Suprapubic skin (tissue), 4 donors: ENCODE measurements around the gene MTCH1. TPM values are rescaled to one million over a fixed set of nuclear protein-coding genes. Genes with fewer than 3 reads are reported as not detected.

Experiments used
- DNase-seq, 2 donors: peaks; one replicate each; pipeline ENCODE4 v3.0.0-alpha.2; 2019; ENCODE audit warnings: low spot score in 2 of 2
- H3K27ac ChIP-seq: fragments of 200-600 bp; sonication (generic); one replicate; pipeline ENCODE4 v1.5.1; 2019
- H3K27me3 ChIP-seq: fragments of 200-600 bp; sonication (generic); one replicate; pipeline ENCODE4 v1.5.1; 2019
- H3K36me3 ChIP-seq: fragments of 200-600 bp; sonication (generic); one replicate; pipeline ENCODE4 v1.5.1; 2019
- H3K4me1 ChIP-seq: fragments of 200-600 bp; sonication (generic); one replicate; pipeline ENCODE4 v1.5.1; 2019
- H3K4me3 ChIP-seq: fragments of 200-600 bp; sonication (generic); one replicate; pipeline ENCODE4 v1.5.1; 2019; ENCODE audit warnings: mild to moderate bottlenecking
- H3K9me3 ChIP-seq: fragments of 200-600 bp; sonication (generic); one replicate; pipeline ENCODE4 v1.5.1; 2019
- CTCF ChIP-seq, 2 donors: fragments of 200-600 bp in 1 of 2; fragments of 450-650 bp in 1 of 2; sonication (generic) in 1 of 2; IDR thresholded peaks; one replicate each; pipeline ENCODE4 v1.5.1; 2016 to 2019; ENCODE audit warnings: antibody characterized with exemption in 2 of 2, mild to moderate bottlenecking in 1 of 2, moderate library complexity in 1 of 2
- EP300 ChIP-seq: sonication (generic); formaldehyde crosslinking; IDR thresholded peaks from one replicate; pipeline ENCODE4 v1.6.1; 2017; ENCODE audit warnings: antibody characterized with exemption
- POLR2A ChIP-seq, 2 donors: fragments of 450-650 bp; IDR thresholded peaks; one replicate each; pipeline ENCODE4 v1.6.1; 2017; ENCODE audit warnings: antibody characterized with exemption in 2 of 2, mild to moderate bottlenecking in 2 of 2, moderate library complexity in 2 of 2
- POLR2AphosphoS5 ChIP-seq, 3 donors: sonication (generic); formaldehyde crosslinking; IDR thresholded peaks; one replicate each; pipeline ENCODE4 v1.6.1; 2017; ENCODE audit warnings: antibody characterized with exemption in 3 of 3
- WGBS: methylation state at CpG from one replicate; pipeline ENCODE4 v1.1.5; 2018; 5-methylcytosine and 5-hydroxymethylcytosine counted together
- total RNA-seq, 4 donors: library from RNA; depleted of rRNA; stranded (reverse); fragments of >200 nt; gene quantifications; one replicate each; pipeline ENCODE4 v1.1.0, GENCODE V29; 2016

Gene MTCH1
- total RNA-seq, 4 donors from 2014 or later, result 160 to 220 (median 183) TPM

DNA sequence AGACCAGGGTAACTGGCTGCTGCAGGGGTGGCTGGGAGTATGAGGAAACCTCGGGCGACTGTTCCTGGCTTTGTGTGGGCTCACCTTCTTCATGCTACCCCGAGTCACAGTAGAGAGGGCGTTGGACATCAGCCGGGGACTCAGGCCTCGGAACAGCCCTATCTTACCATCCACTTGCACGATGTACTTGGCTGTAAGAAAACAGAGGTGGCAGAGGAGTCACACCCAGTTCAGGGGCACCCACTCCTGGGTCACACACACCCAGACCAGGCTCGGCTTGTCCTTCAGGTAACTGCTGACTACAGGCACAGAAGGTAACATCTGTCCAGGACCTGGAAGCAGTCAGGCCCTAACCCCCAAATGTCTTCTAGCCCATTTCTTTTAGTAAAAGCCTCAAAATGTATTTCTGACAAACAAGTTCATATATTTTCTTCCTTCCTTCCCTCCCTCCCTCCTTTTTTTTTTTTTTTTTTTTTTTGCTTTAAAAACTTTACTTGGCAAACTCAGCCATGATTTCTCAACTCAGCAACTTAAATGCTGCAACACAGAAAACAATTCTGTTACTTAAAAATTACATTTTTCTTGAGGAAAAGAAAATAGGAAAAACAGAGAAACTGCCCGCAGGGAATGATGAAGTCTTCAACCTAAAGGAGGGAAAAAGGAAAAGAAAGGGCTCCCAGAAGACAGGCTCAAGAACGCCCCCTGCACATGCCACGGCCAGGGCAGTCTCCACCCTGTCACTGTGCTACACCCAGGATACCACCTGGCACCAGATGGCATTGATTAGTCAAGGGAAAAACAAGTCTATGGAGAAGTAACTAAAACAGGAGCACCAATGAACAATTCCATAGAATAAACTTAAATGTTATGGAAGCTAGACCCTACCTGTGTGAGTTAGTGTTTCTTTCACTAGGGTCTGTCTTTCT is 7.3 kb downstream of the MTCH1 start:
- Histone ChIP-seq H3K27me3 (no peaks in the 10 kb centered on the region), H3K4me1 (peaks cover 39% of the 10 kb centered on the region), H3K36me3 (peaks cover 48% of the 10 kb centered on the region), H3K9me3 (no peaks in the 10 kb centered on the region), H3K4me3 (no peak overlapping the region), H3K27ac (no peak overlapping the region)
- 91% methylated on average over 11 of the region's 11 CpGs for WGBS
- TF ChIP-seq EP300 (no peak), POLR2A (IDR thresholded peaks at IDR 0.05) (no peak), CTCF (IDR thresholded peaks at IDR 0.05) (no peak), POLR2AphosphoS5 (IDR thresholded peaks at IDR 0.05) (no peak)
- no peak for DNase-seq

- Histone ChIP-seq H3K4me1 (peaks cover 28% of the 10 kb centered on the region), H3K4me3 (no peak overlapping the region), H3K27me3 (no peaks in the 10 kb centered on the region), H3K36me3 (peaks cover 60% of the 10 kb centered on the region), H3K9me3 (no peaks in the 10 kb centered on the region), H3K27ac (no peak overlapping the region)
- no peak for DNase-seq
- 65% methylated on average over 14 of the region's 16 CpGs for WGBS
- no peak for TF ChIP-seq POLR2A (IDR thresholded peaks at IDR 0.05)
- TF ChIP-seq POLR2AphosphoS5 (IDR thresholded peaks at IDR 0.05), result no peak
- no peak for TF ChIP-seq EP300
- TF ChIP-seq CTCF (IDR thresholded peaks at IDR 0.05), result no peak
Observed at GRCh38 chr6:36977470-36977941, 8.5 kb downstream of the MTCH1 start.

GRCh38 chr6:36976931-36977330 is 9.1 kb downstream of the MTCH1 start:
- peaks cover 27% of the 10 kb centered on the region for H3K4me1 ChIP-seq

DNA sequence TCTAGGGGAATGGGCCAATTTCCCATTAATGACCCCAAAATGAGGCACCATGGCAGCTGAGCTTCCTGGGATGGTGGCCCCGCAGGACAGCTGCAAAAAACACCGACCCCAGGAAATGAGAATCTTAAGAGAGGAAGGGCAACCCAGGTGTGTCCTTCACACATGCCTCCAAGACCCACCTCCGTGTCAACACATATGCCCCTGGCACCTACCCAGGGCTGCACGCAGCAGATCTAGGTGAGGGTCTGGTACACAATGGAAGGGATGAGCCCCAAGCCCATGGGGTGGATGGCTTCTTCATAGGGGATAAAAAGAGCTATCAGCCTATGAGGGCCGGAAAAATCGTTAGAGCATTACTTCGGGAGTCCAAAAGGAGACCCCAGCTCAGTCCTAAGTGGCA is 9.5 kb downstream of the MTCH1 start:
- Histone ChIP-seq H3K4me3 (no peak overlapping the region), H3K27ac (no peak overlapping the region), H3K9me3 (no peaks in the 10 kb centered on the region), H3K36me3 (peaks cover 70% of the 10 kb centered on the region), H3K27me3 (no peaks in the 10 kb centered on the region), H3K4me1 (peaks cover 26% of the 10 kb centered on the region)
- TF ChIP-seq POLR2AphosphoS5 (IDR thresholded peaks at IDR 0.05) (no peak), POLR2A (IDR thresholded peaks at IDR 0.05) (no peak), CTCF (IDR thresholded peaks at IDR 0.05) (no peak), EP300 (no peak)
- DNase-seq, result no peak
- WGBS, result 90% methylated on average over 7 of the region's 7 CpGs

More at GRCh38 chr6:36976931-36977330, 9.1 kb downstream of the MTCH1 start:
- WGBS, result 100% methylated on average over 6 of the region's 6 CpGs
- no peak overlapping the region for H3K4me3 ChIP-seq
- TF ChIP-seq POLR2AphosphoS5 (IDR thresholded peaks at IDR 0.05), result no peak
- TF ChIP-seq CTCF (IDR thresholded peaks at IDR 0.05), result no peak
- TF ChIP-seq EP300, result no peak
- TF ChIP-seq POLR2A (IDR thresholded peaks at IDR 0.05), result no peak
- no peak overlapping the region for H3K27ac ChIP-seq
- H3K27me3 ChIP-seq, result no peaks in the 10 kb centered on the region
- no peak for DNase-seq
- no peaks in the 10 kb centered on the region for H3K9me3 ChIP-seq
- peaks cover 66% of the 10 kb centered on the region for H3K36me3 ChIP-seq

DNA sequence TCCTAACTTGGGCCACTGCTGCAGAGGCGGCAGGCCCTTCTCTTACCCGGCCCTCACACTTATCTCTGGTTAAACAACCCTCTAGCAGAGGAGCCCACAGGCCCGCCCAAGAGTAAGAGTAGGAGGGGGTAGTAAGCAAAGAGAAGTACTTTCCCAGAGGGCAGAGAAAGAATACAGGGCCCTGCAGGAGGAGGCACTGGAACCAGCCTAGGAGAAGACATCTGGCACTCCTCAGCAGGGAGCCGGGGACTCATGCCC is 10.1 kb downstream of the MTCH1 start:
- WGBS, result 90% methylated on average over 3 of the region's 4 CpGs
- Histone ChIP-seq H3K4me3 (no peak overlapping the region), H3K27ac (no peak overlapping the region), H3K27me3 (no peaks in the 10 kb centered on the region), H3K9me3 (no peaks in the 10 kb centered on the region), H3K36me3 (peaks cover 76% of the 10 kb centered on the region), H3K4me1 (peaks cover 23% of the 10 kb centered on the region)
- no peak for TF ChIP-seq EP300
- no peak for TF ChIP-seq POLR2AphosphoS5 (IDR thresholded peaks at IDR 0.05)
- TF ChIP-seq POLR2A (IDR thresholded peaks at IDR 0.05), result no peak
- no peak for TF ChIP-seq CTCF (IDR thresholded peaks at IDR 0.05)
- no peak for DNase-seq
